Stimulated activated CD4-positive, alpha-beta T cell treated with anti-CD3 and anti-CD28 coated beads, Interleukin-2, amount 100 ng/mL, for 48 hours (primary cell): ENCODE results near the gene CAVIN3.
"Not testable (repeated sequence)": the region's sequence is repeated elsewhere in the genome, so short reads cannot be mapped to it uniquely, and the experiment has no call there.

Experiments used
- DNase-seq, 2 donors: peaks; one replicate each; pipeline ENCODE4 v3.0.0-alpha.2; 2020

CAVIN3 gene

GRCh38 chr11:6323291-6323905 is 3.1 kb upstream of the CAVIN3 start:
- no peak for DNase-seq

GRCh38 chr11:6321961-6322362 is 1.7 kb upstream of the CAVIN3 start:
- DNase-seq, result no peak

GRCh38 chr11:6321356-6321755 is 1.1 kb upstream of the CAVIN3 start:
- no peak for DNase-seq

GRCh38 chr11:6319704-6320410 is 444 bp downstream of the CAVIN3 start:
- peak; percentile 18 to 28 for DNase-seq

- DNase-seq, result no peak
These were observed 1.1 kb downstream of the CAVIN3 start for GRCh38 chr11:6319001-6319703.

- DNase-seq, result no peak
These were observed 2.1 kb downstream of the CAVIN3 start for GRCh38 chr11:6318204-6318603.

- peak; percentile 8 to 24 for DNase-seq
These were observed 4.4 kb downstream of the CAVIN3 start for GRCh38 chr11:6315811-6316425.

- no peak for DNase-seq
These were observed 8.2 kb downstream of the CAVIN3 start for GRCh38 chr11:6312106-6312505.

GRCh38 chr11:6307876-6308275 is 12.4 kb downstream of the CAVIN3 start:
- no peak for DNase-seq

GRCh38 chr11:6305297-6305696 is 15.0 kb downstream of the CAVIN3 start:
- no peak for DNase-seq

GRCh38 chr11:6303661-6304060 is 16.6 kb downstream of the CAVIN3 start:
- no peak for DNase-seq

GRCh38 chr11:6301096-6301495 is 19.2 kb downstream of the CAVIN3 start:
- DNase-seq, result no peak

- DNase-seq, result no peak
These were observed 20.0 kb downstream of the CAVIN3 start for GRCh38 chr11:6300325-6300724.

- DNase-seq, result no peak
These were observed 21.7 kb downstream of the CAVIN3 start for GRCh38 chr11:6298605-6299004.

- DNase-seq, result no peak
These were observed 22.5 kb downstream of the CAVIN3 start for GRCh38 chr11:6297831-6298230.

GRCh38 chr11:6285019-6285418 is 35.3 kb downstream of the CAVIN3 start:
- no peak for DNase-seq

GRCh38 chr11:6284250-6284649 is 36.1 kb downstream of the CAVIN3 start:
- DNase-seq, result no peak

GRCh38 chr11:6283453-6284023 is 36.8 kb downstream of the CAVIN3 start:
- no peak for DNase-seq

- DNase-seq, result not testable (repeated sequence)
These were observed 39.5 kb downstream of the CAVIN3 start for GRCh38 chr11:6280809-6281208.

GRCh38 chr11:6273188-6273587 is 47.1 kb downstream of the CAVIN3 start:
- no peak for DNase-seq

- no peak for DNase-seq
These were observed 48.7 kb downstream of the CAVIN3 start for GRCh38 chr11:6271598-6271997.

- no peak for DNase-seq
These were observed 49.6 kb downstream of the CAVIN3 start for GRCh38 chr11:6270584-6271246.

GRCh38 chr11:6269994-6270393 is 50.3 kb downstream of the CAVIN3 start:
- no peak for DNase-seq
